Loucy (cell line): Measurements from ENCODE around the gene SP4.

Experiments used
- CTCF ChIP-seq: fragments of 200-600 bp; sonication (generic); conservative IDR thresholded peaks from 2 replicates; pipeline ENCODE4 v1.5.1; 2014; ENCODE audit warnings: mild to moderate bottlenecking, antibody characterized with exemption, low read length
- EZH2phosphoT487 ChIP-seq: fragments of 200-600 bp; IDR thresholded peaks from 2 replicates; pipeline ENCODE4 v1.6.1; 2018; ENCODE audit warnings: antibody characterized with exemption, mild to moderate bottlenecking, moderate library complexity, borderline replicate concordance

- TF ChIP-seq CTCF (no peak), EZH2phosphoT487 (no peak)
These were observed 111.1 kb downstream of the SP4 start for GRCh38 chr7:21538936-21539495.
